Uterus (tissue), 4 donors: ENCODE results near the gene STON1. TPM values are rescaled to one million over a fixed set of nuclear protein-coding genes. Genes with fewer than 3 reads are reported as not detected.
A peak's percentile ranks its signal among the peaks of the same experiment; 100 is the strongest.
"Not testable (repeated sequence)": the region's sequence is repeated elsewhere in the genome, so short reads cannot be mapped to it uniquely, and the experiment has no call there.

Source experiments
- DNase-seq, 2 donors: peaks; one replicate each; pipeline ENCODE4 v3.0.0-alpha.2; 2019 to 2020
- H3K27ac ChIP-seq, 2 donors: fragments of 200-600 bp; sonication (generic); 1 replicate in 1 of 2; 2 replicates in 1 of 2; pipeline ENCODE4 v1.5.1; 2016 to 2018
- H3K27me3 ChIP-seq, 2 donors: fragments of 200-600 bp; sonication (generic); one replicate each; pipeline ENCODE4 v1.5.1; 2018 to 2019; ENCODE audit warnings: control low read depth in 1 of 2
- H3K36me3 ChIP-seq, 2 donors: fragments of 200-600 bp; sonication (generic); one replicate each; pipeline ENCODE4 v1.5.1; 2019; ENCODE audit warnings: control low read depth in 1 of 2
- H3K4me1 ChIP-seq, 2 donors: fragments of 200-600 bp; sonication (generic); one replicate each; pipeline ENCODE4 v1.5.1; 2018 to 2019; ENCODE audit warnings: control low read depth in 1 of 2
- H3K4me3 ChIP-seq, 2 donors: fragments of 200-600 bp; sonication (generic); 1 replicate in 1 of 2; 2 replicates in 1 of 2; pipeline ENCODE4 v1.5.1; 2018 to 2019; ENCODE audit warnings: mild to moderate bottlenecking in 1 of 2
- H3K9me3 ChIP-seq, 2 donors: fragments of 200-600 bp; sonication (generic); one replicate each; pipeline ENCODE4 v1.5.1; 2019; ENCODE audit warnings: control low read depth in 1 of 2
- POLR2A ChIP-seq, 2 donors: fragments of 450-650 bp; IDR thresholded peaks; one replicate each; pipeline ENCODE4 v1.6.1; 2016; ENCODE audit warnings: antibody characterized with exemption in 2 of 2, mild to moderate bottlenecking in 1 of 2, moderate library complexity in 1 of 2
- intact Hi-C: fragments of 100-400 bp; cut with DNase I; formaldehyde crosslinking; loops from one replicate; pipeline ENCODE4 v1.15.1; 2023; ENCODE audit warnings: low total_unique reads
- total RNA-seq, 4 donors: library from RNA; depleted of rRNA in 3 of 4; stranded (reverse); fragments of >200 nt in 3 of 4; gene quantifications; one replicate each; pipeline versions ENCODE4 v1.1.0 to v1.2.4, GENCODE V29; 2014 to 2023
- TF ChIP-seq, protein P1 (sequence below), 4 experiments: fragments of 200-600 bp in 2 of 4; fragments of 450-650 bp in 2 of 4; sonication (generic) in 2 of 4; IDR thresholded peaks; one replicate each; pipeline ENCODE4 v1.5.1; 2016 to 2019; ENCODE audit warnings: antibody characterized with exemption in 4 of 4, mild to moderate bottlenecking in 2 of 4, moderate library complexity in 1 of 4
- donor health status: DM: yes; HTN: yes; CAD: no.

Gene STON1
- total RNA-seq, 4 donors from 2014 or later, result 55.6 to 75.3 (median 65.8) TPM

DNA sequence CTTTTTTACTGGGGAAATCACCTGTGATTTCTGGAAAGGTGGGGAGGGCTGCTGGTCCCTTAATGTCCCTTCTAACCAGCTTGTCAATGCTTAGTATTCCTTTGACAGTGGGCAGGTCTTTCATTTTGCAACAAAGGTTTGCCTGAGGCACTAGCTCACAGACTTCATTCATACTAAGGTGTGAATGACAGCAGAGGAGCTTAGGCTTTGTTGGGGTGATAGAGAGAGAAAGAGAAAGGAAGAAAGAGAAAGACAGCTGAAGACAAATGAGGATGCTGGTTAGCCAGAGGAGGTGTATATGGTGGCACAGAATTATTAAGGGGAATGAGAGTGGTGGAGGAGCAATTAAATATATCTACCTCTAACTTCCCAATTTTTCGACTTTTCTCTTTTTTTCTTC lies 58.8 kb downstream of the STON1 start:
- Histone ChIP-seq H3K4me1 (no peaks in the 10 kb centered on the region), H3K36me3 (no peaks in the 10 kb centered on the region), H3K4me3 (no peak overlapping the region), H3K9me3 (no peaks in the 10 kb centered on the region), H3K27ac (peak overlapping the region in 1 of 2 donors; percentile 35), H3K27me3 (no peaks in the 10 kb centered on the region)
- intact Hi-C loops, result loop anchor here (10.0 kb wide), 2 partner anchors 54 to 124 kb away; partner anchors contain the start of gene STON1
- no peak for TF ChIP-seq POLR2A (IDR thresholded peaks at IDR 0.05)
- TF ChIP-seq, protein P1, sequence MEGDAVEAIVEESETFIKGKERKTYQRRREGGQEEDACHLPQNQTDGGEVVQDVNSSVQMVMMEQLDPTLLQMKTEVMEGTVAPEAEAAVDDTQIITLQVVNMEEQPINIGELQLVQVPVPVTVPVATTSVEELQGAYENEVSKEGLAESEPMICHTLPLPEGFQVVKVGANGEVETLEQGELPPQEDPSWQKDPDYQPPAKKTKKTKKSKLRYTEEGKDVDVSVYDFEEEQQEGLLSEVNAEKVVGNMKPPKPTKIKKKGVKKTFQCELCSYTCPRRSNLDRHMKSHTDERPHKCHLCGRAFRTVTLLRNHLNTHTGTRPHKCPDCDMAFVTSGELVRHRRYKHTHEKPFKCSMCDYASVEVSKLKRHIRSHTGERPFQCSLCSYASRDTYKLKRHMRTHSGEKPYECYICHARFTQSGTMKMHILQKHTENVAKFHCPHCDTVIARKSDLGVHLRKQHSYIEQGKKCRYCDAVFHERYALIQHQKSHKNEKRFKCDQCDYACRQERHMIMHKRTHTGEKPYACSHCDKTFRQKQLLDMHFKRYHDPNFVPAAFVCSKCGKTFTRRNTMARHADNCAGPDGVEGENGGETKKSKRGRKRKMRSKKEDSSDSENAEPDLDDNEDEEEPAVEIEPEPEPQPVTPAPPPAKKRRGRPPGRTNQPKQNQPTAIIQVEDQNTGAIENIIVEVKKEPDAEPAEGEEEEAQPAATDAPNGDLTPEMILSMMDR (IDR thresholded peaks at IDR 0.05), result no peak
- no peak for DNase-seq

DNA sequence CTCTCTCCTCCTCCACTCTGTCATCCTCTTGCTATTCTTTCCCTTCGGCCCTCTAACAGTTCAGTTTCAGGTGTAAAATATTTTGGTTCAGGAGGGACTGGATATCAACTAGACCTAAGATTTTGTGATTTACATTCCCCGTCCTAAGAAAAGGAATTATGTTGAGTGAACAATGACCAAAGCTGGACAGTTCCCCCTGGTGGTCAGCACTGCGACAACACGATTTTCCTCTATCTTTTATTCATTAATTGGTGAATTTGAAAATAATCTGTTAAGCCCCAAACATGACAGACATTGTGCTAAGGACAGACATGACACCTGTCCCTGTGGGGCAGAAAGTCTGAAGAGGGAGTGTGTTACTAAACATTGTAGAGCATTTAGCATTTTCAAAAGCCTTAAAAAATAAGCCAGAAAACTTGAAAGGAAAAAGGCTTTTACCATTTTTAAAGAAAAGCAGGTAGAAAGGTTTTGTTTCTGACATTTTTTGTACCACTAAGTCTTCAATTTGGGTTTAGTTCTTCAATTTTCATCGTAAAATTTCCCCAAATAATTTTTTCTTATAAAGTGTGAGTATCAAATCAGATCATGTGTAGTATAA lies 59.3 kb downstream of the STON1 start:
- no peak for TF ChIP-seq POLR2A (IDR thresholded peaks at IDR 0.05)
- TF ChIP-seq, protein P1 (IDR thresholded peaks at IDR 0.05), result peak; percentile 65 to 80 (median 69)
- H3K27me3 ChIP-seq, result no peaks in the 10 kb centered on the region
- intact Hi-C loops, result loop anchor here (10.0 kb wide), 2 partner anchors 54 to 124 kb away; partner anchors contain the start of gene STON1
- H3K27ac ChIP-seq, result peak overlapping the region in 1 of 2 donors; percentile 35
- H3K4me1 ChIP-seq, result no peaks in the 10 kb centered on the region
- DNase-seq, result peak; percentile 50 to 54
- H3K4me3 ChIP-seq, result no peak overlapping the region
- no peaks in the 10 kb centered on the region for H3K9me3 ChIP-seq
- H3K36me3 ChIP-seq, result no peaks in the 10 kb centered on the region

DNA sequence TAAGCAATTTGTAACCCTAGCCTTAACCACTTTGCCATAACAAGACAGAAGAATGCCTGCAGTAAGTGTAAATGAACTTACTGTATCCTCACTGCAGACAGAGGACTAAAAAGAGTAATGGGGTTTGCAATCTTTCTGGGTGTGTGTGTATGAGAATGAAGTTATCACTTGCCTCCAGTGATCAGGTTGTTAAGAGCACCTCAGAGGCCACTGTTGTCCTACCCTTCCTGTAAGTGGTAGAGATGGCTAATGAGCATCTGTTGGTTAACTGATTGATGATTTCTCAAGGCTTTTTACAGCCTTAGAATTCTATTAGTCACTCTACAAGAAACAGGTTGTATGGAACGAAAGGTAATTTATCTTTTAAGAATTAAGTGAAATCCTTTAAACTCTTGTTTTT lies 60.1 kb downstream of the STON1 start:
- H3K4me1 ChIP-seq, result no peaks in the 10 kb centered on the region
- H3K4me3 ChIP-seq, result no peak overlapping the region
- no peaks in the 10 kb centered on the region for H3K9me3 ChIP-seq
- H3K27me3 ChIP-seq, result no peaks in the 10 kb centered on the region
- TF ChIP-seq POLR2A (IDR thresholded peaks at IDR 0.05), result no peak
- TF ChIP-seq, protein P1 (IDR thresholded peaks at IDR 0.05), result no peak
- intact Hi-C loops, result no loop called here
- H3K36me3 ChIP-seq, result no peaks in the 10 kb centered on the region
- H3K27ac ChIP-seq, result no peak overlapping the region
- DNase-seq, result no peak

DNA sequence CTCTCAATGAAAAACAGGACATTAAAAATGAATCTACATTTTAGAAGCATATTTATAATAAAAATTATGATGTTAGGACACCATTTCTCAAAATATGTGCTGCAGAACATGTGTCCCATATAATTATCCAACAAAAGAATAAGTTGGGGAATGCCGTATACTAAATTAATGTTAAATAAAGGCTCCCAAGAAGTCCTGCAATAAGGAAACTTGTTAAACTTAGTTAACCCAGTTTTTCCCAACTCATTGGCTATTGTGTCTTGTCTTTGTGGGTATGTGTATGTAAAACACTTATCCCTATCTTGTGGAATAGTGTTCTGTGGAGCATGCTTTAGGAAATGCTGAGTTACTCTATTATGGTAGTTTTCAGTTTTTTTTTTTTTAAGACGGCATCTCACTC lies 62.1 kb downstream of the STON1 start:
- H3K4me3 ChIP-seq, result no peak overlapping the region

DNA sequence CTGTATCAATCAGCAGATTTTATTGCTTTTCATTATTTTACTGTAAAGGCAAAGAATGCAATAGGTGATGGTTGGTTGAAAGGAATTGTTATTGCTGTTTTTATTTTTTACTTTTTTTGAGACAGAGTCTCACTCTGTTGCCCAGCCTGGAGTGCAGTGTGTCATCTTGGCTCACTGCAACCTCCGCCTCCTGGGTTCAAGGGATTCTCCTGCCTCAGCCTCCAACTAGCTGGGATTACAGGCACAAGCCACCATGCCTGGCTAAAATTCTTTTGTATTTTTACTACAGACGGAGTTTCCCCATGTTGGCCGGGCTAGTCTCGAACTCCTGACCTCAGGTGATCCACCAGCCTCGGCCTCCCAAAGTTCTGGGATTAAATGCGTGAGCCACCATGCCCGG lies 66.8 kb downstream of the STON1 start:
- DNase-seq, H3K27me3 ChIP-seq, intact Hi-C loops, H3K4me1 ChIP-seq, H3K4me3 ChIP-seq, H3K36me3 ChIP-seq, H3K9me3 ChIP-seq, H3K27ac ChIP-seq: not testable (repeated sequence)

More for the DNA sequence above, 62.1 kb downstream of the STON1 start:
- H3K9me3 ChIP-seq, result no peaks in the 10 kb centered on the region
- intact Hi-C loops, result no loop called here
- DNase-seq, result no peak
- TF ChIP-seq POLR2A (IDR thresholded peaks at IDR 0.05), result no peak
- TF ChIP-seq, protein P1 (IDR thresholded peaks at IDR 0.05), result no peak
- no peaks in the 10 kb centered on the region for H3K4me1 ChIP-seq
- H3K27ac ChIP-seq, result no peak overlapping the region
- no peaks in the 10 kb centered on the region for H3K36me3 ChIP-seq
- H3K27me3 ChIP-seq, result no peaks in the 10 kb centered on the region
